T-helper 17 cell (primary cell): ENCODE measurements around the gene NODAL. TPM values are rescaled to one million over a fixed set of nuclear protein-coding genes. Genes with fewer than 3 reads are reported as not detected.
"Not testable (repeated sequence)": the region's sequence is repeated elsewhere in the genome, so short reads cannot be mapped to it uniquely, and the experiment has no call there.

ENCODE experiments used
- ATAC-seq: fragments of 150-1000 bp; cut with Tn5 transposase; 2 replicates; pipeline ENCODE4 v1.10.0; 2021; ENCODE audit warnings: mild to moderate bottlenecking, moderate library complexity
- DNase-seq, 3 donors: peaks; one replicate each; pipeline versions ENCODE4 v3.0.0 to v3.0.0-alpha.2; 2020 to 2021
- H3K9me3 ChIP-seq: one replicate; pipeline ENCODE4 v1.7.0; 2013; ENCODE audit warnings: low read length, mild to moderate bottlenecking; ENCODE audit not compliant: control insufficient read depth, poor library complexity, severe bottlenecking
- H3K27ac Mint-ChIP-seq: one replicate; pipeline ENCODE4 v1.8.0; 2022; ENCODE audit warnings: mild to moderate bottlenecking, moderate library complexity, mixed read lengths
- H3K27me3 Mint-ChIP-seq: one replicate; pipeline ENCODE4 v1.8.0; 2022; ENCODE audit warnings: mixed read lengths
- H3K36me3 Mint-ChIP-seq: one replicate; pipeline ENCODE4 v1.8.0; 2022; ENCODE audit warnings: low read depth, mixed read lengths
- H3K4me1 Mint-ChIP-seq: one replicate; pipeline ENCODE4 v1.8.0; 2022; ENCODE audit warnings: mild to moderate bottlenecking, mixed read lengths
- H3K4me3 Mint-ChIP-seq: one replicate; pipeline ENCODE4 v1.8.0; 2022; ENCODE audit warnings: mild to moderate bottlenecking, moderate library complexity, mixed read lengths
- total RNA-seq, 4 donors: library from RNA in 2 of 4; stranded (reverse) in 2 of 4; gene quantifications; one replicate each; pipeline ENCODE4 v1.2.3 and lab custom pipeline; 2022 to 2026

Gene NODAL
- total RNA-seq (not detected), total RNA-seq (lab: John Stamatoyannopoulos, UW) (0 to 0.08 reads per million in 2 donors)

DNA sequence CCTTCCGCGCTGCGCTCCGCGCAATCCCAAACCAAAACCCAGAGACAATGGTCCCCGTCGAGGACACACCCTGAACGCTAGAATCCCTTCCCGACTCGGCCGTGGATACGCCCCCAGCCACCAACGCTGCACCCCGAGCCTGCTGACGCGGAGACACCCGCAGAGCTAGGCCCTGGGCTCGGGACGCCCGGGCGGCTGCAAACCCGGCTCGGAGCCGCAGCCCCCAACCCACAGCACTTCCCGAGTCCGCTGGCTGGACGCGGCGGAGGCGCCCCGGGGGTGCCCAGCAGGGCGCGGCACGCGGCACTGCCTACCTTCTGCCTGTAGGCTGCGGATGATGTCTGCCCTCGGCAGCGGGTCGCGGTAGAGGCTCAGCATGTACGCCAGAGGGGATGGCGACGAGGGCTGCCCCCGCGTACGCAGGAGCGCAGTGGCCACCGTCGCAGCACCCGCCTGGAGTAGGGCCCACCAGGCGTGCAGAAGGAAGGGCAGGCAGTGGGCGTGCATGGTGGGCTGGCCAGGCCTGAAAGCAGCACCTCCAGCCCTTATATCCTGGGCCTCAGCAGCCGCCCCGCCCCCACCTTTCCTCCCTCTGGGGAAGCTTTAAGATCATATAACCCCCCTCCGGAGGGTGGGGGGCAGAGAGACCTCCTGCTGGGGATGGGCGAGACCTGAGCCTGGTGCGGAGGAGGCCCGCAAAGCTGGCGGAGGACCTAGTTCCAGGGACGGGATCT is at the start of gene NODAL:
Gene NODAL (minus strand): TSS at position 521 of the 734 bp plus-strand sequence. CDS start 14 bp downstream, at position 507.
- peaks cover 50% of the 10 kb centered on the region for H3K27me3 Mint-ChIP-seq
- no peaks in the 10 kb centered on the region for H3K9me3 ChIP-seq
- ATAC-seq: peak; percentile 68
- no peak for DNase-seq
- peaks cover 8% of the 10 kb centered on the region for H3K36me3 Mint-ChIP-seq
- peaks cover 13% of the 10 kb centered on the region for H3K4me1 Mint-ChIP-seq
- peak within 1 kb of the TSS; percentile 91 for H3K4me3 Mint-ChIP-seq
- no peak within 1 kb of the TSS for H3K27ac Mint-ChIP-seq

DNA sequence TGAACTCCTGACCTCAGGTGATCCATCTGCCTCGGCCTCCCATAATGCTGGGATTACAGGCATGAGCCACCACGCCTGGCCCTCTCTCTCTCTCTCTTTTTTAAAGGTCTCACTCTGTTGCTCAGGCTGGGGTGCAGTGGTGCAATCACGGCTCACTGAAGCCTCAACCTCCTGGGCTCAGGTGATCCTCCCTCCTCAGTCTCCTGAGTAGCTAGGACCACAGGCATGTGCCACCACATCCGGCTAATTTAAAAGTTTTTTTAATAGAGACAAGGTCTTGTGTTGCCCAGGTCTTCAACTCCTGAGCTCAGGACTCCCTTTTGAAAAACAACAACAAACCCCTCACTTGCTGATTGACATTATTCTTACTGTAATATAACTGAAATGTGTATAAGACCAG is 48.7 kb upstream of the NODAL start:
- H3K36me3 Mint-ChIP-seq: peaks cover 6% of the 10 kb centered on the region
- DNase-seq (no peak), ATAC-seq (no peak)
- H3K27ac Mint-ChIP-seq: no peak overlapping the region
- peaks cover 7% of the 10 kb centered on the region for H3K4me1 Mint-ChIP-seq
- H3K9me3 ChIP-seq: no peaks in the 10 kb centered on the region
- peaks cover 18% of the 10 kb centered on the region for H3K27me3 Mint-ChIP-seq
- H3K4me3 Mint-ChIP-seq: no peak overlapping the region

- Mint-ChIP-seq H3K27ac (no peak overlapping the region), H3K4me3 (no peak overlapping the region), H3K27me3 (no peaks in the 10 kb centered on the region), H3K36me3 (no peaks in the 10 kb centered on the region), H3K4me1 (peaks cover 3% of the 10 kb centered on the region)
- no peak for ATAC-seq
- no peak for DNase-seq
- H3K9me3 ChIP-seq: no peaks in the 10 kb centered on the region
Measured at GRCh38 chr10:70487824-70488223, 46.3 kb upstream of the NODAL start.

- ATAC-seq, H3K27me3 Mint-ChIP-seq, H3K36me3 Mint-ChIP-seq, DNase-seq, H3K27ac Mint-ChIP-seq, H3K4me3 Mint-ChIP-seq, H3K9me3 ChIP-seq: not testable (repeated sequence)
- peaks cover 19% of the 10 kb centered on the region for H3K4me1 Mint-ChIP-seq
Measured at GRCh38 chr10:70483872-70484271, 42.4 kb upstream of the NODAL start.

- H3K27me3 Mint-ChIP-seq: peaks cover 7% of the 10 kb centered on the region
- H3K27ac Mint-ChIP-seq: no peak overlapping the region
- no peaks in the 10 kb centered on the region for H3K9me3 ChIP-seq
- peaks cover 19% of the 10 kb centered on the region for H3K4me1 Mint-ChIP-seq
- no peak for DNase-seq
- no peaks in the 10 kb centered on the region for H3K36me3 Mint-ChIP-seq
- ATAC-seq: no peak
- H3K4me3 Mint-ChIP-seq: no peak overlapping the region
Measured at GRCh38 chr10:70482982-70483760, 41.7 kb upstream of the NODAL start.

DNA sequence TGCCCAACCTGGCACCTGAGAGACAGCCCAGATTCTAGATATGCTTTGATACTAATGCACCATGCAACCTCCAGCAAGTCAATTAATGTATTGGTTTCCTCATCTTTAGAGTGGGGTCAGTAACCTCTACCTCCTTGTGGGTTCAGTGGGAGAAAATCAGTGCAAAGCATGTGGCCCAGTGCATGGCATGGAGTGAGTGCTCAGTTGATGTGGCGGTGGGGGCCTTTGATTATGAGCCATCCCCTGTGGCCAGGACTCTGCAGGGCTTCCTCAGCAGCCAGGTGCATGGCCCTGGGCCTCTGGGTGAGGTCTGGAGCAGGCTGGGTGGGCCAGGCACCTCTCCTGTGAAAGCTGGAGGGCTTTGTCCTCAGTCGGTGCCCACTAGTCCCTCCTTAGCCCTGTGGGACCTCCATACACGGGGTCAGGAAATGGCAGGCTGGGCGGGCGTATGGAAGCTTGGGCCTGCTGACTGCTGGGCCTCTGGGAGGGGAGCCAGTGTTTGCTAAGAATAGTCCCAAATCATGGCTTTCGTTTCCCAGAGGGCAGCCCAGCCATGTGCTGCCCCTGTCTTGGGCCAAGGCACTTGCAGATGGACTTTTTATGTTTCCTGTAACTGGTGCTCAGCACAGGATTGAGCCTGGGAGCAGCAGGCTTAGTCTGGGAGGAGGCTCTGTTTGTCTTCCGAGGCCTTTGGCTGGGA is 40.5 kb upstream of the NODAL start:
- ATAC-seq (no peak), DNase-seq (no peak)
- H3K9me3 ChIP-seq: no peaks in the 10 kb centered on the region
- Mint-ChIP-seq H3K36me3 (peaks cover 3% of the 10 kb centered on the region), H3K27me3 (peaks cover 7% of the 10 kb centered on the region), H3K27ac (no peak overlapping the region), H3K4me3 (no peak overlapping the region), H3K4me1 (peaks cover 26% of the 10 kb centered on the region)

GRCh38 chr10:70481105-70481504 is 39.6 kb upstream of the NODAL start:
- H3K36me3 Mint-ChIP-seq: peaks cover 3% of the 10 kb centered on the region
- DNase-seq (no peak), ATAC-seq (no peak)
- peaks cover 7% of the 10 kb centered on the region for H3K27me3 Mint-ChIP-seq
- peaks cover 32% of the 10 kb centered on the region for H3K4me1 Mint-ChIP-seq
- H3K27ac Mint-ChIP-seq: no peak overlapping the region
- H3K4me3 Mint-ChIP-seq: peak overlapping the region; percentile 73
- no peaks in the 10 kb centered on the region for H3K9me3 ChIP-seq

- Mint-ChIP-seq H3K27ac (peak overlapping the region; percentile 79), H3K27me3 (peaks cover 7% of the 10 kb centered on the region), H3K4me3 (peak overlapping the region; percentile 73), H3K4me1 (peaks cover 32% of the 10 kb centered on the region), H3K36me3 (peaks cover 3% of the 10 kb centered on the region)
- peak; percentile 28 for ATAC-seq
- H3K9me3 ChIP-seq: no peaks in the 10 kb centered on the region
- DNase-seq: peak in 1 of 3 donors; percentile 17
Measured at GRCh38 chr10:70480239-70480861, 38.9 kb upstream of the NODAL start.

- peaks cover 3% of the 10 kb centered on the region for H3K36me3 Mint-ChIP-seq
- H3K4me3 Mint-ChIP-seq: peak overlapping the region; percentile 73
- peaks cover 7% of the 10 kb centered on the region for H3K27me3 Mint-ChIP-seq
- peaks cover 35% of the 10 kb centered on the region for H3K4me1 Mint-ChIP-seq
- no peak for ATAC-seq
- DNase-seq: no peak
- no peaks in the 10 kb centered on the region for H3K9me3 ChIP-seq
- peak overlapping the region; percentile 79 for H3K27ac Mint-ChIP-seq
Measured at GRCh38 chr10:70479626-70480238, 38.3 kb upstream of the NODAL start.

DNA sequence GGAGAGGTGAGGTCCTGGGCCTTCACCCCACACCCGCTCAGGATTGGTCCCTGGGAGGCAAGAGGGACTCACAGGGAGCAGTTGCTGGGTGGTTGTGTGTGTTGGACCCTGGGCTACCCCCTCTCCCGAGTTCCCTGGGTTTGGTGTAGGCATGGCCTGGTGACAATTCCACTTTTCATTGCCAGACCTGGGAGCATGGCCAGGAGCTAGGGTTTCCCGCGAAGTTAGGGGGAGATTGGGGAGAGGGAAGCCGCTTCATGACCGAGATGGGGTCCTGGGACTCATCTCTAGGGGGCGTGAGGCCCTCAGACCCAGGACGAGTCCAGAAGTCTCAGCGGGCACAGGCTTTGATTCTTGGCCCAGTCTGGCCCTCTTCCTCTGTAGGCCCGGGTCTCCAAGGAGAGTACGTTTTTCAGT is 37.7 kb upstream of the NODAL start:
- peak overlapping the region; percentile 49 for H3K4me3 Mint-ChIP-seq
- H3K27ac Mint-ChIP-seq: no peak overlapping the region
- H3K36me3 Mint-ChIP-seq: peaks cover 3% of the 10 kb centered on the region
- DNase-seq: no peak
- peaks cover 35% of the 10 kb centered on the region for H3K4me1 Mint-ChIP-seq
- peaks cover 9% of the 10 kb centered on the region for H3K27me3 Mint-ChIP-seq
- ATAC-seq: no peak
- H3K9me3 ChIP-seq: no peaks in the 10 kb centered on the region

GRCh38 chr10:70478191-70479164 is 37.0 kb upstream of the NODAL start, which contains the start of gene PALD1:
TSS of gene PALD1 (plus strand) at chr10:70478767. CDS start at chr10:70525952, 47,185 bp downstream.
- peak within 1 kb of the TSS; percentile 87 for H3K4me3 Mint-ChIP-seq
- ATAC-seq: peak; percentile 9
- DNase-seq: peak in 2 of 3 donors; percentile 18 to 37
- peaks cover 3% of the 10 kb centered on the region for H3K36me3 Mint-ChIP-seq
- peak within 1 kb of the TSS; percentile 53 for H3K27ac Mint-ChIP-seq
- H3K27me3 Mint-ChIP-seq: peaks cover 12% of the 10 kb centered on the region
- H3K9me3 ChIP-seq: no peaks in the 10 kb centered on the region
- peaks cover 35% of the 10 kb centered on the region for H3K4me1 Mint-ChIP-seq
